Neuronal stem cell (in vitro differentiated cells): ENCODE results near the gene MAP2K7.
A peak's percentile ranks its signal among the peaks of the same experiment; 100 is the strongest.

ENCODE experiments used
- DNase-seq: peaks from one replicate; pipeline ENCODE4 v3.0.0-alpha.2; 2013; ENCODE audit warnings: low spot score
- H2AFZ ChIP-seq: one replicate; pipeline ENCODE4 v1.6.1; 2013; ENCODE audit warnings: mild to moderate bottlenecking, low read length, inconsistent platforms
- H2AK5ac ChIP-seq: 2 replicates; pipeline ENCODE4 v1.6.1; 2013; ENCODE audit warnings: low read depth, mild to moderate bottlenecking, inconsistent platforms, low read length, moderate library complexity, mixed read lengths
- H2BK120ac ChIP-seq: 2 replicates; pipeline ENCODE4 v1.6.1; 2013; ENCODE audit warnings: low read depth, mild to moderate bottlenecking, inconsistent platforms, low read length, moderate library complexity, mixed read lengths
- H2BK12ac ChIP-seq: one replicate; pipeline ENCODE4 v1.6.1; 2013; ENCODE audit warnings: low read length, inconsistent platforms
- H2BK15ac ChIP-seq: 2 replicates; pipeline ENCODE4 v1.6.1; 2013; ENCODE audit warnings: mild to moderate bottlenecking, low read length, inconsistent platforms, mixed read lengths
- H2BK5ac ChIP-seq: one replicate; pipeline ENCODE4 v1.6.1; 2013; ENCODE audit warnings: inconsistent platforms, mild to moderate bottlenecking, low read length, moderate library complexity
- H3K14ac ChIP-seq: one replicate; pipeline ENCODE4 v1.6.1; 2013; ENCODE audit warnings: low read length, inconsistent platforms
- H3K18ac ChIP-seq: 2 replicates; pipeline ENCODE4 v1.6.1; 2013; ENCODE audit warnings: low read length, inconsistent platforms
- H3K23ac ChIP-seq: 2 replicates; pipeline ENCODE4 v1.6.1; 2013; ENCODE audit warnings: low read depth, mild to moderate bottlenecking, mixed read lengths, low read length, inconsistent platforms; ENCODE audit not compliant: poor library complexity
- H3K27ac ChIP-seq: replicated peaks from 3 replicates; pipeline ENCODE4 v1.5.1; 2013; ENCODE audit warnings: low read length, inconsistent platforms
- H3K27me3 ChIP-seq, 3 experiments: 2 replicates each; pipeline ENCODE4 v1.6.1; 2013; ENCODE audit warnings: low read length in 3 of 3, mild to moderate bottlenecking in 2 of 3, inconsistent platforms in 1 of 3, low read depth in 1 of 3, mixed read lengths in 1 of 3, moderate library complexity in 1 of 3; ENCODE audit not compliant: control insufficient read depth in 3 of 3, insufficient read depth in 3 of 3
- H3K36me3 ChIP-seq, 2 donors: replicated peaks in 1 of 2; 2 replicates each; pipeline ENCODE4 v1.6.1; 2013; ENCODE audit warnings: low read length in 2 of 2; ENCODE audit not compliant: control insufficient read depth in 2 of 2, insufficient read depth in 2 of 2
- H3K4ac ChIP-seq: 2 replicates; pipeline ENCODE4 v1.6.1; 2013; ENCODE audit warnings: inconsistent platforms, mild to moderate bottlenecking, low read length, moderate library complexity
- H3K4me1 ChIP-seq, 2 donors: 1 replicate in 1 of 2; 2 replicates in 1 of 2; pipeline ENCODE4 v1.6.1; 2013; ENCODE audit warnings: low read length in 2 of 2, low read depth in 1 of 2; ENCODE audit not compliant: control insufficient read depth in 2 of 2, insufficient read depth in 1 of 2
- H3K4me2 ChIP-seq: one replicate; pipeline ENCODE4 v1.6.1; 2013; ENCODE audit warnings: mild to moderate bottlenecking, low read length, inconsistent platforms; ENCODE audit not compliant: insufficient read depth, poor library complexity, severe bottlenecking
- H3K4me3 ChIP-seq, 2 donors: 2 replicates each; pipeline ENCODE4 v1.5.1; 2013; ENCODE audit warnings: low read length in 2 of 2, mild to moderate bottlenecking in 2 of 2, inconsistent platforms in 1 of 2, moderate library complexity in 1 of 2
- H3K79me1 ChIP-seq: one replicate; pipeline ENCODE4 v1.6.1; 2013; ENCODE audit warnings: low read depth, mild to moderate bottlenecking, inconsistent platforms, low read length, moderate library complexity
- H3K9ac ChIP-seq: one replicate; pipeline ENCODE4 v1.6.1; 2013; ENCODE audit warnings: mild to moderate bottlenecking, low read depth, low read length, inconsistent platforms; ENCODE audit not compliant: poor library complexity
- H3K9me3 ChIP-seq, 2 donors: replicated peaks in 1 of 2; 2 replicates each; pipeline versions ENCODE3 to v1.6.1; 2013; ENCODE audit warnings: low read length in 2 of 2, mild to moderate bottlenecking in 2 of 2, inconsistent platforms in 1 of 2, low read depth in 1 of 2, mixed read lengths in 1 of 2, moderate library complexity in 1 of 2; ENCODE audit not compliant: control insufficient read depth in 2 of 2, insufficient read depth in 1 of 2
- H4K8ac ChIP-seq: one replicate; pipeline ENCODE4 v1.6.1; 2013; ENCODE audit warnings: low read depth, mild to moderate bottlenecking, inconsistent platforms, low read length, moderate library complexity
- H4K91ac ChIP-seq: one replicate; pipeline ENCODE4 v1.6.1; 2013; ENCODE audit warnings: low read length, low read depth, mild to moderate bottlenecking, inconsistent platforms; ENCODE audit not compliant: poor library complexity
- WGBS, 2 donors: extraction: QIAGEN DNeasy Blood & Tissue Kit; methylation state at CpG; one replicate each; pipeline ENCODE4 v1.1.7; 2013; ENCODE audit warnings: missing lambda C conversion rate in 2 of 2, mixed read lengths in 1 of 2; ENCODE audit not compliant: insufficient read length in 2 of 2, insufficient replicate concordance in 1 of 2; ENCODE audit errors: extremely low coverage in 2 of 2; 5-methylcytosine and 5-hydroxymethylcytosine counted together

MAP2K7 gene

DNA sequence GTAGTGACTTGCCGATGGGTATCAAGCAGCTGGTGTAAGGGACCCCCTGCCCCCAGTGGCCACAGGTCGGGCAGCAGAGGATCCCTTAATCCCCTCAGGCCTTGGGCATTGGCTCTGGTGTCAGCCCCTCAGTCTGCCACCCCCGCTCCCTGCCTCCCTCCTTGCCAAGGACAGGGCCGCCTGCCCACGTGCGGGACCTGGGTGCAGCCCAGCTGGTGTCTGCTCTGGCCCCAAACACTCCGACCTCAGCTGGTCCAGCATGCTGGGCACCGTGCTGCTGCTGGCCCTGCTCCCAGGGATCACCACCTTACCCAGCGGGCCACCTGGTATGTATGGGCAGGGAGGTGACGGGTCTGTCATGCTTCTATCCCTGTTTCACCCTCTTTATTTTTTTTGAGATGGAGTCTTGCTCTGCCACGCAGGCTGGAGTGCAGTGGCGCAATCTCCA lies 10.9 kb downstream of the MAP2K7 start, which contains the start of gene TGFBR3L:
TSS of gene TGFBR3L (plus strand) at position 233 of the 448 bp plus-strand sequence.
- DNase-seq = no peak
- Histone ChIP-seq H3K9ac (peak within 1 kb of the TSS; percentile 44), H3K4me1 (peaks cover 6 to 12% of the 10 kb centered on the region in 2 donors), H2AK5ac (no peak within 1 kb of the TSS), H3K79me1 (peaks cover 4% of the 10 kb centered on the region), H2BK5ac (no peak within 1 kb of the TSS), H3K27me3 (peaks cover 22 to 42% (median 22%) of the 10 kb centered on the region in 3 experiments), H4K91ac (no peak within 1 kb of the TSS), H3K9me3 (no peaks in the 10 kb centered on the region), H3K4me2 (no peak within 1 kb of the TSS), H3K4ac (no peak within 1 kb of the TSS), H3K18ac (peak within 1 kb of the TSS; percentile 92), H2AFZ (no peak within 1 kb of the TSS), H3K36me3 (peaks cover 22 to 30% of the 10 kb centered on the region in 2 donors), H2BK12ac (no peak within 1 kb of the TSS), H2BK120ac (no peak within 1 kb of the TSS), H3K23ac (peak within 1 kb of the TSS; percentile 80), H2BK15ac (no peak within 1 kb of the TSS), H3K4me3 (peak within 1 kb of the TSS in 1 of 2 donors; percentile 46), H4K8ac (no peak within 1 kb of the TSS), H3K27ac (no peak within 1 kb of the TSS), H3K14ac (peak within 1 kb of the TSS; percentile 8)
- WGBS, 2 donors = no CpG with 5 or more reads among the region's 12 CpGs

DNA sequence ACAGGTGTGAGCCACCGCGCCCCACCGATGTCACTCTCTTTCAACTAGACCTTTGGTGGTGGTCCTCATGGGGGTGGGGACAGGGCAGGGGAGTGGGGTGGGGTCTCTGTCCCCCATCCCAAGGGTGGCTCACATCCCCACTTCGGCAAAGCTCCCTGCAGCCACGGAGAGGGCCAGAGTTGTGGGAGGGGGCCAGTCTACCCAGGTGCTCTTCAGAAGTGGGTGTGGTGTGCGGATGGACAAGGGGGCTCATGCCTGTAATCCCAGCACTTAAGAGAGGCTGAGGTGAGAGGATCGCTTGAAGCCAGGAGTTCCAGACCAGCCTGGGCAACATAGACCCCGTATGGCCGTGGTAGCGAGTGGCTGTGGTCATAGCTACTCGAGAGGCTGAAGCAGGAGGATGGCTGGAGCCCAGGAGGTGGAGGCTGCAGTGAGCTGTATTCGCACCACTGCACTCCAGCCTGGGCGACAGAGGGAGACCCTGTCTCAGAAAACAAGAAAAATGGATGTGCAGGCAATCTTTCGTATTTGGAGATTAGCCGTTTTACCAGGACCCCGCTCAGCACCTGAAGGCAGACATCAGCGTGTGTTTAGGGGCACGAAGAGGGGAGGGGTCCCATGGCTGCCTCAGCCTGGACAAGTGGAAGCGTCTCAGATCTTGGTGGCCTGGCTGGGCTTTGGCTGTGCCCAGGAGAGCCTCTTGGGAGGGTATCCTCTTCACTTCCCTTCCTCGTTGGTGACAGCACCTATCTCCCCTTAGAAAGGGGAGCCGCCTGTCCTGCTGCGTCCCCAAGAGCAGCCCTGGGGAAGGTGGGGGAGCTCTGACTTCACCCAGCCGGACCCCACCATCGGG lies 11.8 kb downstream of the MAP2K7 start:
- no peak overlapping the region for H2BK15ac ChIP-seq
- no peak overlapping the region for H3K4ac ChIP-seq
- H3K27me3 ChIP-seq = peaks cover 22 to 42% (median 22%) of the 10 kb centered on the region in 3 experiments
- peak overlapping the region; percentile 22 for H2BK12ac ChIP-seq
- peaks cover 9 to 15% of the 10 kb centered on the region in 2 donors for H3K4me1 ChIP-seq
- peak overlapping the region; percentile 32 for H3K9ac ChIP-seq
- peak overlapping the region; percentile 92 for H3K18ac ChIP-seq
- peak overlapping the region; percentile 91 for H2AFZ ChIP-seq
- H4K8ac ChIP-seq = no peak overlapping the region
- H3K4me2 ChIP-seq = peak overlapping the region; percentile 98
- H3K79me1 ChIP-seq = peaks cover 3% of the 10 kb centered on the region
- peak overlapping the region; percentile 88 for H2AK5ac ChIP-seq
- no peaks in the 10 kb centered on the region for H3K9me3 ChIP-seq
- H4K91ac ChIP-seq = no peak overlapping the region
- peak overlapping the region; percentile 46 to 56 for H3K4me3 ChIP-seq
- no CpG with 5 or more reads among the region's 24 CpGs for WGBS, 2 donors
- no peak overlapping the region for H3K27ac ChIP-seq
- peak overlapping the region; percentile 21 for H3K14ac ChIP-seq
- peak overlapping the region; percentile 80 for H3K23ac ChIP-seq
- H2BK5ac ChIP-seq = no peak overlapping the region
- no peak overlapping the region for H2BK120ac ChIP-seq
- no peak for DNase-seq
- H3K36me3 ChIP-seq = peaks cover 15 to 22% of the 10 kb centered on the region in 2 donors

GRCh38 chr19:7916103-7916954 lies 12.7 kb downstream of the MAP2K7 start:
- no CpG with 5 or more reads among the region's 104 CpGs for WGBS, 2 donors
- Histone ChIP-seq H3K4me1 (peaks cover 13 to 20% of the 10 kb centered on the region in 2 donors), H3K27me3 (peaks cover 22 to 42% (median 22%) of the 10 kb centered on the region in 3 experiments), H2BK12ac (peak overlapping the region; percentile 22), H3K14ac (peak overlapping the region; percentile 56), H3K4ac (no peak overlapping the region), H3K9me3 (no peaks in the 10 kb centered on the region), H3K79me1 (peaks cover 2% of the 10 kb centered on the region), H2BK120ac (no peak overlapping the region), H3K4me2 (peak overlapping the region; percentile 98), H2AFZ (peak overlapping the region; percentile 91), H4K8ac (no peak overlapping the region), H2BK5ac (no peak overlapping the region), H3K27ac (no peak overlapping the region), H2AK5ac (peak overlapping the region; percentile 88), H4K91ac (no peak overlapping the region), H2BK15ac (peak overlapping the region; percentile 67), H3K36me3 (peaks cover 11 to 15% of the 10 kb centered on the region in 2 donors), H3K23ac (peak overlapping the region; percentile 80), H3K9ac (peak overlapping the region; percentile 77), H3K18ac (peak overlapping the region; percentile 92), H3K4me3 (peak overlapping the region; percentile 46 to 74)
- no peak for DNase-seq
